Tibial nerve (tissue), 4 donors: ENCODE measurements around the gene CYB561A3. TPM values are rescaled to one million over a fixed set of nuclear protein-coding genes. Genes with fewer than 3 reads are reported as not detected.

Experiments
- DNase-seq, 2 donors: peaks; one replicate each; pipeline ENCODE4 v3.0.0-alpha.2; 2019; ENCODE audit warnings: low spot score in 2 of 2
- H3K27ac ChIP-seq, 4 donors: fragments of 200-600 bp; sonication (generic) in 3 of 4; one replicate each; pipeline ENCODE4 v1.5.1; 2017 to 2019; ENCODE audit warnings: mild to moderate bottlenecking in 1 of 4
- H3K27me3 ChIP-seq, 2 donors: fragments of 200-600 bp; sonication (generic) in 1 of 2; one replicate each; pipeline versions ENCODE4 v1.5.1 to v1.6.0; 2017 to 2019
- H3K36me3 ChIP-seq, 3 donors: fragments of 200-600 bp; sonication (generic); one replicate each; pipeline ENCODE4 v1.5.1; 2018 to 2019
- H3K4me1 ChIP-seq, 4 donors: fragments of 200-600 bp; sonication (generic) in 3 of 4; one replicate each; pipeline ENCODE4 v1.5.1; 2017 to 2019
- H3K4me3 ChIP-seq, 4 donors: fragments of 200-600 bp; sonication (generic) in 3 of 4; one replicate each; pipeline ENCODE4 v1.5.1; 2017 to 2019; ENCODE audit warnings: mild to moderate bottlenecking in 1 of 4, moderate library complexity in 1 of 4
- H3K9me3 ChIP-seq, 4 donors: fragments of 200-600 bp; sonication (generic) in 3 of 4; one replicate each; pipeline ENCODE4 v1.5.1; 2017 to 2019
- EP300 ChIP-seq, 2 donors: sonication (generic); formaldehyde crosslinking; IDR thresholded peaks; one replicate each; pipeline ENCODE4 v1.6.1; 2017; ENCODE audit warnings: antibody characterized with exemption in 2 of 2, mild to moderate bottlenecking in 1 of 2
- POLR2A ChIP-seq, 2 donors: fragments of 450-650 bp; IDR thresholded peaks; one replicate each; pipeline ENCODE4 v1.6.1; 2017; ENCODE audit warnings: antibody characterized with exemption in 2 of 2, mild to moderate bottlenecking in 2 of 2, moderate library complexity in 2 of 2
- WGBS, 2 donors: methylation state at CpG; one replicate each; pipeline ENCODE4 v1.1.5; 2018; 5-methylcytosine and 5-hydroxymethylcytosine counted together
- total RNA-seq, 4 donors: library from RNA; depleted of rRNA; stranded (reverse); fragments of >200 nt; gene quantifications; one replicate each; pipeline ENCODE4 v1.1.0, GENCODE V29; 2016
- TF ChIP-seq, protein P1 (sequence below), 5 experiments: fragments of 200-600 bp in 3 of 5; fragments of 450-650 bp in 2 of 5; sonication (generic) in 3 of 5; IDR thresholded peaks; one replicate each; pipeline ENCODE4 v1.5.1; 2016 to 2019; ENCODE audit warnings: antibody characterized with exemption in 5 of 5, mild to moderate bottlenecking in 3 of 5, moderate library complexity in 2 of 5

Gene CYB561A3
- total RNA-seq, 4 donors from 2014 or later: 44.2 to 68.2 (median 45.8) TPM

DNA sequence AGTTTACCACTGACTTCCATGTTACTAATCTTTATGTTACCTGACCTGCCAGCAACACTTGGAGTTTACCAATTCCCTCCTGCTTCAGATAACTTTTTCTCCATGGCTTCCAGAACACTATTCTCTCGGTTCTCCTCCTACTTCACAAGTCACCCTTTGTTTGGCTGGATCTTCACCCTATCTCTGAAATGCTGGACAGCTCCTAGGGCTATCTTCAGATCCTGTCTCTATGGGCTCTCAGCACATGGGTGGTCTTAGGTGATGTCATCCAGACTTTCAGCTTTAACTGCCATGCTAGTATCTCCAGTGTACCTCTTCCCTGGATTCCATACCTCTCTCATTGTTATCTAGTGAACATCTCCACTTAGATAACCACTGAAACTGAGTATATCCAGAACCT lies 54.3 kb downstream of the CYB561A3 start:
- 29 to 37% methylated on average over 1 of the region's 1 CpG for WGBS, 2 donors
- H3K27ac ChIP-seq: no peak overlapping the region

DNA sequence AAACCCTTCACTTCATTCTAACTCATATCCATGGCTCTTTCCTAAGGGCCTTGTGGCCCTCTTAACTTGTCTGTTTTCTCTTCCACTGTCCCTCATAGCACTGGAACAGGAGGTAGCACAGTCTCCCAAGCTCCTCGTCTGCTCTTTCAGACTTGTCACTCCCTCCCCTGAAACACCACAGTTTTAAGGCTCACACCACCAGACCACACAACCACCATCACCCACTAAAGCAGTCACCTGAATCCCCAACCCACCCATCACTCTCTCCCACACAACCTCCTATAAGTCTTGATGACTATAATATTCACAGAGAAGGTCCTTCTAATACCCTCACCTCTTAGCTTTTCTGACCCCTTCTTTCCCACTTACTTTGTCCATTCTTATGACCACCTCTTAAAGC lies 55.5 kb downstream of the CYB561A3 start:
- WGBS, 2 donors: 90 to 91% methylated on average over 1 of the region's 1 CpG

More for the DNA sequence above, 54.3 kb downstream of the CYB561A3 start:
- Histone ChIP-seq H3K36me3 (peaks cover 12 to 100% (median 61%) of the 10 kb centered on the region in 3 donors), H3K4me3 (no peak overlapping the region), H3K4me1 (no peaks in the 10 kb centered on the region), H3K9me3 (no peaks in the 10 kb centered on the region), H3K27me3 (no peaks in the 10 kb centered on the region)
- TF ChIP-seq, protein P1, sequence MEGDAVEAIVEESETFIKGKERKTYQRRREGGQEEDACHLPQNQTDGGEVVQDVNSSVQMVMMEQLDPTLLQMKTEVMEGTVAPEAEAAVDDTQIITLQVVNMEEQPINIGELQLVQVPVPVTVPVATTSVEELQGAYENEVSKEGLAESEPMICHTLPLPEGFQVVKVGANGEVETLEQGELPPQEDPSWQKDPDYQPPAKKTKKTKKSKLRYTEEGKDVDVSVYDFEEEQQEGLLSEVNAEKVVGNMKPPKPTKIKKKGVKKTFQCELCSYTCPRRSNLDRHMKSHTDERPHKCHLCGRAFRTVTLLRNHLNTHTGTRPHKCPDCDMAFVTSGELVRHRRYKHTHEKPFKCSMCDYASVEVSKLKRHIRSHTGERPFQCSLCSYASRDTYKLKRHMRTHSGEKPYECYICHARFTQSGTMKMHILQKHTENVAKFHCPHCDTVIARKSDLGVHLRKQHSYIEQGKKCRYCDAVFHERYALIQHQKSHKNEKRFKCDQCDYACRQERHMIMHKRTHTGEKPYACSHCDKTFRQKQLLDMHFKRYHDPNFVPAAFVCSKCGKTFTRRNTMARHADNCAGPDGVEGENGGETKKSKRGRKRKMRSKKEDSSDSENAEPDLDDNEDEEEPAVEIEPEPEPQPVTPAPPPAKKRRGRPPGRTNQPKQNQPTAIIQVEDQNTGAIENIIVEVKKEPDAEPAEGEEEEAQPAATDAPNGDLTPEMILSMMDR (IDR thresholded peaks at IDR 0.05): no peak
- TF ChIP-seq EP300 (IDR thresholded peaks at IDR 0.05) (no peak), POLR2A (IDR thresholded peaks at IDR 0.05) (no peak)
- no peak for DNase-seq

DNA sequence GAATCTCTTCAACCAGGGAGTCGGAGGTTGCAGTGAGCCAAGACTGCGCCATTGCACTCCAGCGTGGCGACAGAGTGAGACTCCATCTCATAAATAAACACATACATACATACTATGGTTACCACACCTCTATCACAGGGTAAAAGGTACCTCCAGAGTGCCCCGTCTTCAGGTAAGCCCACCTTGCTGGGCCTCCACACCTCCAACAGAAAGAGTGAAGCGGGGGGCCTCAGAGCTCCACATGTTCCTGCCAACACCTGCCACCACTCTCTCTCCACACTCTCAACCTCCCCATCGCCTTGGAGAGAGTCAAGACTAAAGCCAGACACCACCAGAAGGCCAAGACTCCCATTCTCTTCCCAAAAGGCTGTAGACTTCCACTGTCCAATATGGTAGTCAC lies 56.3 kb downstream of the CYB561A3 start:
- Histone ChIP-seq H3K27me3 (no peaks in the 10 kb centered on the region), H3K27ac (no peak overlapping the region), H3K36me3 (peaks cover 15 to 100% (median 52%) of the 10 kb centered on the region in 3 donors), H3K4me3 (no peak overlapping the region), H3K9me3 (no peaks in the 10 kb centered on the region), H3K4me1 (no peaks in the 10 kb centered on the region)
- no peak for DNase-seq
- TF ChIP-seq EP300 (IDR thresholded peaks at IDR 0.05) (no peak), POLR2A (IDR thresholded peaks at IDR 0.05) (no peak)
- TF ChIP-seq, protein P1 (IDR thresholded peaks at IDR 0.05): no peak
- 94 to 98% methylated on average over 6 to 7 of the region's 7 CpGs for WGBS, 2 donors

More for the DNA sequence above, 55.5 kb downstream of the CYB561A3 start:
- Histone ChIP-seq H3K27me3 (no peaks in the 10 kb centered on the region), H3K4me1 (no peaks in the 10 kb centered on the region), H3K27ac (no peak overlapping the region), H3K9me3 (no peaks in the 10 kb centered on the region), H3K36me3 (peaks cover 17 to 100% (median 53%) of the 10 kb centered on the region in 3 donors), H3K4me3 (no peak overlapping the region)
- no peak for DNase-seq
- TF ChIP-seq, protein P1 (IDR thresholded peaks at IDR 0.05): no peak
- TF ChIP-seq EP300 (IDR thresholded peaks at IDR 0.05): no peak
- no peak for TF ChIP-seq POLR2A (IDR thresholded peaks at IDR 0.05)

DNA sequence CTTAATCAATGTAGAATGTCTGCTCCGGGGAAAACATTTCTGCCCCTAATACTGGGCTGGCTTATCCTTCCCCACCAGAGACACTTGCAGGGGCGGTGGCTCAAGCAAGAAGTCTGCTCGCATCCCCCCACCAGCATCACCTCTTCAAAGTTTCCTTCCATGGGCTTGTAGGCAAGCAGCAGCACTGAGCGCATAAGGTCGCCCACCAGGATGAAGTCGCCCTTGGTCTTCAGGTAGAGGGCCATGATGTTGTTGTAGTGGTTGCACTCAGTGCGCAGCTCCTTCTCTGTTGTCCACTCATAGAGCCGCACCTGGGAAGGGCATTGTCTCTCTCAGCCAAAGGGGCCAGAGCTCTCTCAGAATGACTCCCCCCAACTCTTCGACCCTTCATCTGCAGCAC lies 58.0 kb downstream of the CYB561A3 start:
- 92 to 97% methylated on average over 9 of the region's 9 CpGs for WGBS, 2 donors
- no peaks in the 10 kb centered on the region for H3K27me3 ChIP-seq
- TF ChIP-seq, protein P1 (IDR thresholded peaks at IDR 0.05): no peak
- TF ChIP-seq POLR2A (IDR thresholded peaks at IDR 0.05) (no peak), EP300 (IDR thresholded peaks at IDR 0.05) (no peak)
- H3K4me1 ChIP-seq: peaks cover 0 to 7% (median 3%) of the 10 kb centered on the region in 4 donors
- peaks cover 13 to 100% (median 41%) of the 10 kb centered on the region in 3 donors for H3K36me3 ChIP-seq
- no peak overlapping the region for H3K27ac ChIP-seq
- H3K9me3 ChIP-seq: no peaks in the 10 kb centered on the region
- no peak overlapping the region for H3K4me3 ChIP-seq
- DNase-seq: no peak

DNA sequence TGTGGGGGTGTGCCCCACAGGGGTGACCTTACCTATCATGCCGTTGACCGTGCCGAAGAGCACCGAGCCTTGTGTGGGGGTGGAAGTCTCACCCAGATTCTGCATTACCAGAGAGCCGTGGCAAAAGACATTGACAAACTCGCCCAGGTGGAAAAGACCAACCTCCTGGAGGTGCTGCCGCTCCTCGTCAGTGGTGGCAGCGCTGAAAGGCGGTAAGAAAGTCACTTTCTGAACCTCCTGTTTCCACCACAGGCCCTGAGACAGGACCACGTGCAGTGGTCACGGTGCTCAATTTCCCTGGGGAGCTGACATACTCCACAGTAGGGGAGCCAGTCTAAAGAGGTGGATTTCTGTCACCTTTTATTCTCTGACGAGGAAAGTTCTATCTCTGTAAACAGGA lies 59.1 kb downstream of the CYB561A3 start:
- Histone ChIP-seq H3K4me3 (no peak overlapping the region), H3K36me3 (peaks cover 10 to 89% (median 30%) of the 10 kb centered on the region in 3 donors), H3K4me1 (peaks cover 0 to 19% (median 11%) of the 10 kb centered on the region in 4 donors), H3K27ac (no peak overlapping the region), H3K27me3 (no peaks in the 10 kb centered on the region), H3K9me3 (no peaks in the 10 kb centered on the region)
- WGBS, 2 donors: 94 to 96% methylated on average over 10 to 13 of the region's 13 CpGs
- no peak for TF ChIP-seq POLR2A (IDR thresholded peaks at IDR 0.05)
- DNase-seq: no peak

Other genes with a start within 250 kb of the CYB561A3 start
- 10 to 100 TPM; 11.8 to 22.2 (median 13.6) TPM for gene VPS37C, start 200.5 kb downstream of the CYB561A3 start, total RNA-seq
- gene PGA3, start 158.4 kb downstream of the CYB561A3 start, total RNA-seq: 10 to 100 TPM in 1 of 4 donors, 1 to 10 TPM in 1, not detected in 2; 1.5 to 11.1 TPM
- 10 to 100 TPM in 1 of 4 donors, 1 to 10 TPM in 2, not detected in 1; 2.2 to 10.5 (median 8.6) TPM for gene PGA4, start 139.5 kb downstream of the CYB561A3 start, total RNA-seq
- 1 to 10 TPM in 1 of 4 donors, not detected in 3; 3.6 TPM for gene PGA5, start 120.7 kb downstream of the CYB561A3 start, total RNA-seq
- gene VWCE, start 66.6 kb downstream of the CYB561A3 start, total RNA-seq: 1 to 10 TPM; 1.3 to 6.3 (median 4.3) TPM
- 100 to 1,000 TPM; 100 to 138 (median 113) TPM for gene DDB1, start 28.8 kb downstream of the CYB561A3 start, total RNA-seq
- 10 to 100 TPM; 15.0 to 39.6 (median 24.5) TPM for gene TKFC, start 28.7 kb downstream of the CYB561A3 start, total RNA-seq
- gene TMEM138, start 492 bp upstream of the CYB561A3 start, total RNA-seq: 10 to 100 TPM; 20.5 to 31.4 (median 26.9) TPM
- gene TMEM216, start 30.7 kb upstream of the CYB561A3 start, total RNA-seq: 10 to 100 TPM; 14.2 to 21.9 (median 14.6) TPM
- gene CPSF7, start 68.1 kb upstream of the CYB561A3 start, total RNA-seq: 10 to 100 TPM; 38.1 to 48.6 (median 44.7) TPM
- gene SDHAF2, start 68.2 kb upstream of the CYB561A3 start, total RNA-seq: 10 to 100 TPM; 26.4 to 88.1 (median 70.3) TPM
- 1 to 10 TPM in 2 of 4 donors, under 1 TPM in 2; 0.21 to 3.6 (median 1.0) TPM for gene LRRC10B, start 146.9 kb upstream of the CYB561A3 start, total RNA-seq
- 1 to 10 TPM; 1.2 to 2.5 (median 1.8) TPM for gene SYT7, start 219.2 kb upstream of the CYB561A3 start, total RNA-seq